Hepatocyte (in vitro differentiated cells): ENCODE measurements around the gene DES. TPM values are rescaled to one million over a fixed set of nuclear protein-coding genes. Genes with fewer than 3 reads are reported as not detected.
A peak's percentile ranks its signal among the peaks of the same experiment; 100 is the strongest.

ENCODE experiments used
- DNase-seq: peaks from one replicate; pipeline ENCODE4 v3.0.0-alpha.2; 2016; ENCODE audit warnings: low spot score
- H2AFZ ChIP-seq: fragments of 200-600 bp; sonication (generic); 2 replicates; pipeline ENCODE4 v1.6.0; 2016; ENCODE audit warnings: antibody characterized with exemption, mild to moderate bottlenecking
- H3K27ac ChIP-seq: fragments of 200-600 bp; sonication (generic); 2 replicates; pipeline ENCODE4 v1.5.1; 2016; ENCODE audit warnings: mild to moderate bottlenecking
- H3K27me3 ChIP-seq: fragments of 200-600 bp; sonication (generic); 2 replicates; pipeline ENCODE4 v1.6.1; 2016
- H3K36me3 ChIP-seq: fragments of 200-600 bp; sonication (generic); replicated peaks from 2 replicates; pipeline ENCODE4 v1.5.1; 2016; ENCODE audit warnings: low read depth; ENCODE audit not compliant: insufficient read depth
- H3K4me1 ChIP-seq: fragments of 200-600 bp; sonication (generic); 2 replicates; pipeline ENCODE4 v1.5.1; 2016; ENCODE audit warnings: mild to moderate bottlenecking, moderate library complexity; ENCODE audit not compliant: insufficient read depth
- H3K4me2 ChIP-seq: fragments of 200-600 bp; sonication (generic); 2 replicates; pipeline ENCODE4 v1.6.0; 2016
- H3K4me3 ChIP-seq: fragments of 200-600 bp; sonication (generic); 2 replicates; pipeline ENCODE4 v1.5.1; 2016; ENCODE audit warnings: mild to moderate bottlenecking
- H3K79me2 ChIP-seq: fragments of 200-600 bp; sonication (generic); 2 replicates; pipeline ENCODE4 v1.6.0; 2017; ENCODE audit warnings: mild to moderate bottlenecking
- H3K9me2 ChIP-seq: fragments of 200-600 bp; sonication (generic); replicated peaks from 2 replicates; pipeline ENCODE4 v1.6.0; 2017; ENCODE audit warnings: mild to moderate bottlenecking; ENCODE audit not compliant: insufficient read depth
- H3K9me3 ChIP-seq: fragments of 200-600 bp; sonication (generic); 2 replicates; pipeline ENCODE4 v1.5.1; 2016; ENCODE audit warnings: low read depth, mild to moderate bottlenecking
- H4K20me1 ChIP-seq: fragments of 200-600 bp; sonication (generic); 2 replicates; pipeline ENCODE4 v1.6.0; 2016; ENCODE audit warnings: mild to moderate bottlenecking; ENCODE audit not compliant: insufficient read depth, poor library complexity, severe bottlenecking
- EZH2 ChIP-seq: fragments of 200-600 bp; sonication (generic); IDR thresholded peaks from 2 replicates; pipeline ENCODE4 v1.6.1; 2016; ENCODE audit warnings: antibody characterized with exemption, mild to moderate bottlenecking, borderline replicate concordance
- EZH2phosphoT487 ChIP-seq: fragments of 200-600 bp; sonication (generic); IDR thresholded peaks from one replicate; pipeline ENCODE4 v1.6.1; 2018; ENCODE audit warnings: antibody characterized with exemption, mild to moderate bottlenecking, low read depth, moderate library complexity; ENCODE audit not compliant: unreplicated experiment, severe bottlenecking
- WGBS: methylation state at CpG from one replicate; pipeline ENCODE4 v1.1.6; 2016; ENCODE audit warnings: low lambda C conversion rate; ENCODE audit errors: missing lambda C conversion rate; 5-methylcytosine and 5-hydroxymethylcytosine counted together
- polyA plus RNA-seq: library from polyadenylated mRNA; unstranded; fragments of >200 nt; fragmentation: Nextera tagmentation; extraction: Ambion mirVana; gene quantifications from 2 replicates; pipeline ENCODE4 v1.2.1, GENCODE V29; 2016
- total RNA-seq: library from RNA; depleted of rRNA; stranded (reverse); fragments of >200 nt; gene quantifications from 2 replicates; pipeline ENCODE4 v1.2.3, GENCODE V29; 2014
- TF ChIP-seq, protein P1 (sequence below): fragments of 200-600 bp; sonication (generic); IDR thresholded peaks from 2 replicates; pipeline ENCODE4 v1.5.1; 2016; ENCODE audit warnings: antibody characterized with exemption, mild to moderate bottlenecking; ENCODE audit not compliant: poor library complexity

DES gene
- total and polyA plus RNA-seq, 2 experiments from 2014 or later = 60.9 to 103 TPM

- Histone ChIP-seq H2AFZ (peak overlapping the region; percentile 45), H3K27ac (no peak overlapping the region), H3K79me2 (no peaks in the 10 kb centered on the region), H4K20me1 (no peaks in the 10 kb centered on the region), H3K4me1 (peaks cover 12% of the 10 kb centered on the region), H3K9me3 (no peaks in the 10 kb centered on the region), H3K4me3 (no peak overlapping the region), H3K9me2 (no peaks in the 10 kb centered on the region), H3K36me3 (no peaks in the 10 kb centered on the region), H3K4me2 (peak overlapping the region; percentile 79), H3K27me3 (peaks cover 23% of the 10 kb centered on the region)
- 68% methylated on average over 16 of the region's 16 CpGs for WGBS
- TF ChIP-seq EZH2 = no peak
- TF ChIP-seq, protein P1, sequence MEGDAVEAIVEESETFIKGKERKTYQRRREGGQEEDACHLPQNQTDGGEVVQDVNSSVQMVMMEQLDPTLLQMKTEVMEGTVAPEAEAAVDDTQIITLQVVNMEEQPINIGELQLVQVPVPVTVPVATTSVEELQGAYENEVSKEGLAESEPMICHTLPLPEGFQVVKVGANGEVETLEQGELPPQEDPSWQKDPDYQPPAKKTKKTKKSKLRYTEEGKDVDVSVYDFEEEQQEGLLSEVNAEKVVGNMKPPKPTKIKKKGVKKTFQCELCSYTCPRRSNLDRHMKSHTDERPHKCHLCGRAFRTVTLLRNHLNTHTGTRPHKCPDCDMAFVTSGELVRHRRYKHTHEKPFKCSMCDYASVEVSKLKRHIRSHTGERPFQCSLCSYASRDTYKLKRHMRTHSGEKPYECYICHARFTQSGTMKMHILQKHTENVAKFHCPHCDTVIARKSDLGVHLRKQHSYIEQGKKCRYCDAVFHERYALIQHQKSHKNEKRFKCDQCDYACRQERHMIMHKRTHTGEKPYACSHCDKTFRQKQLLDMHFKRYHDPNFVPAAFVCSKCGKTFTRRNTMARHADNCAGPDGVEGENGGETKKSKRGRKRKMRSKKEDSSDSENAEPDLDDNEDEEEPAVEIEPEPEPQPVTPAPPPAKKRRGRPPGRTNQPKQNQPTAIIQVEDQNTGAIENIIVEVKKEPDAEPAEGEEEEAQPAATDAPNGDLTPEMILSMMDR = peak; percentile 42
- DNase-seq = no peak
These were observed 15.7 kb downstream of the DES start for GRCh38 chr2:219433666-219434467.

DNA sequence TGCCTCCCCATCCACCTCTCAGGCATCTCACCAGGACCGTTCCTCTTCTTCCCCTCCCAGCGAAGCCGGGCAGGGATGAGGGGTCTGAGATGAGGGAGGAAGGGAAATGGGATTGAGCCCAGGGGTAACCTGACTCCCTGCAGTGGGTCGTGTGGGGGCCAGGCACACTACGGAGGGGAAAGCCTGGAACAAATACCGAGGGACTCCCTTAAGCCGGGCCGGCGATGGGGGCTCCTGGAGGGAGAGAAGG, 16.2 kb downstream of the DES start:
- Histone ChIP-seq H3K4me3 (no peak overlapping the region), H3K27ac (no peak overlapping the region), H3K4me1 (peaks cover 13% of the 10 kb centered on the region), H3K27me3 (peaks cover 23% of the 10 kb centered on the region), H3K9me2 (no peaks in the 10 kb centered on the region), H3K36me3 (no peaks in the 10 kb centered on the region), H3K9me3 (no peaks in the 10 kb centered on the region), H2AFZ (peak overlapping the region; percentile 45), H4K20me1 (no peaks in the 10 kb centered on the region), H3K4me2 (peak overlapping the region; percentile 79), H3K79me2 (no peaks in the 10 kb centered on the region)
- TF ChIP-seq EZH2phosphoT487 = no peak
- no peak for DNase-seq
- 16% methylated on average over 7 of the region's 9 CpGs for WGBS

DNA sequence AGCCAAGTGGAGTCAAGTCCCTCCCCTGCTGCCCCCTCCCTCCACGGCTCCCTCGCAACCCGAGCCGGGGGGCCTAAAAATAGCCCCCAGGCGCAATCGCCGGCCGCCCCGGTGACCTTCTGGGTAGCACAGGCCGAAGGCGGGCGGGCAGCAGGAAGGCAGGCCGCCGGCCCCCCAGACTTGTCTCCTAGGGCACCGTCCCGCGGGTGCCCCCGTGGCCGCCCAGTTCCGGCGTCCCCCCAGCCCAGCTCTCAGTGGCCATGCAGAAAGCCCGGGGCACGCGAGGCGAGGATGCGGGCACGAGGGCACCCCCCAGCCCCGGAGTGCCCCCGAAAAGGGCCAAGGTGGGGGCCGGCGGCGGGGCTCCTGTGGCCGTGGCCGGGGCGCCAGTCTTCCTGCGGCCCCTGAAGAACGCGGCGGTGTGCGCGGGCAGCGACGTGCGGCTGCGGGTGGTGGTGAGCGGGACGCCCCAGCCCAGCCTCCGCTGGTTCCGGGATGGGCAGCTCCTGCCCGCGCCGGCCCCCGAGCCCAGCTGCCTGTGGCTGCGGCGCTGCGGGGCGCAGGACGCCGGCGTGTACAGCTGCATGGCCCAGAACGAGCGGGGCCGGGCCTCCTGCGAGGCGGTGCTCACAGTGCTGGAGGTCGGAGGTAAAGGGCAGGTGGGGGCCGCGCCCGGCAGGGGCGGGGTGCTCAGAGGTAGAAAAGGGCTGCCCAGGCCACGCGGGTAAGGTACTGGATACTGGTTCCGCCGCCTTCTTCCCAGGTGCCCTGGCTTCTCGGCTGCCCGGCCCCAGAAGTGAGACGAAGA, 16.7 kb downstream of the DES start, which contains the start of gene SPEG:
TSS of gene SPEG (plus strand) at position 126 of the 808 bp plus-strand sequence. CDS start at position 261, 135 bp downstream.
- Histone ChIP-seq H3K4me3 (no peak within 1 kb of the TSS), H4K20me1 (no peaks in the 10 kb centered on the region), H3K79me2 (no peaks in the 10 kb centered on the region), H3K27me3 (peaks cover 23% of the 10 kb centered on the region), H3K4me2 (peak within 1 kb of the TSS; percentile 79), H3K9me2 (no peaks in the 10 kb centered on the region), H3K36me3 (no peaks in the 10 kb centered on the region), H3K4me1 (peaks cover 15% of the 10 kb centered on the region), H2AFZ (peak within 1 kb of the TSS; percentile 45), H3K27ac (no peak within 1 kb of the TSS), H3K9me3 (no peaks in the 10 kb centered on the region)
- no peak for DNase-seq
- TF ChIP-seq EZH2 (peak; percentile 50), EZH2phosphoT487 (no peak)
- WGBS = 20% methylated on average over 42 of the region's 77 CpGs

DNA sequence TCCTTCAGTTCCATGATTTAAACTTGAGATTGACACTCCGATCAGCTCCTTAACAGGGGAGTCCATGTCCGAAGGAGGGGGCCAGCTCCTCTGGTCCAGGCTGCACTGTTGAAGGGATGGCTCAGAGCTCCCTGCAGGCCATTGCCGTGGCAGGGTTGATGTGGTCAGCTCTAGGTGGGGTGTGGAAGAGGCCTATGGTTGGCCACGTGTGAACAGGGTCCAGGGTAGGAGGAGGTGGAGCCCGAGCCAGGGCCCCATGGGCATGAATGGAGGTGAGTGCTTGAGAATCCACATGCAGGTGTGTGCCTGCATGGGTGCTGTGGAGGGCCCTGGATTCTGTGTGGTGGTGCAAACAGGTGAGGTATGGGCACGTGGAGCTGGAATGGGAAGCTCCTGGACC, 17.5 kb downstream of the DES start:
- Histone ChIP-seq H3K9me2 (no peaks in the 10 kb centered on the region), H3K27ac (no peak overlapping the region), H3K27me3 (peaks cover 23% of the 10 kb centered on the region), H3K9me3 (no peaks in the 10 kb centered on the region), H2AFZ (no peak overlapping the region), H3K4me3 (no peak overlapping the region), H3K36me3 (no peaks in the 10 kb centered on the region), H3K4me1 (peaks cover 16% of the 10 kb centered on the region), H4K20me1 (no peaks in the 10 kb centered on the region), H3K4me2 (no peak overlapping the region), H3K79me2 (no peaks in the 10 kb centered on the region)
- TF ChIP-seq EZH2 (no peak), EZH2phosphoT487 (no peak)
- TF ChIP-seq, protein P1 = no peak
- no peak for DNase-seq
- WGBS = 88% methylated on average over 6 of the region's 6 CpGs
